ENCODE data around the gene PKD2.
"Not testable (repeated sequence)": the region's sequence is repeated elsewhere in the genome, so short reads cannot be mapped to it uniquely, and the experiment has no call there.

The PKD2 gene

DNA sequence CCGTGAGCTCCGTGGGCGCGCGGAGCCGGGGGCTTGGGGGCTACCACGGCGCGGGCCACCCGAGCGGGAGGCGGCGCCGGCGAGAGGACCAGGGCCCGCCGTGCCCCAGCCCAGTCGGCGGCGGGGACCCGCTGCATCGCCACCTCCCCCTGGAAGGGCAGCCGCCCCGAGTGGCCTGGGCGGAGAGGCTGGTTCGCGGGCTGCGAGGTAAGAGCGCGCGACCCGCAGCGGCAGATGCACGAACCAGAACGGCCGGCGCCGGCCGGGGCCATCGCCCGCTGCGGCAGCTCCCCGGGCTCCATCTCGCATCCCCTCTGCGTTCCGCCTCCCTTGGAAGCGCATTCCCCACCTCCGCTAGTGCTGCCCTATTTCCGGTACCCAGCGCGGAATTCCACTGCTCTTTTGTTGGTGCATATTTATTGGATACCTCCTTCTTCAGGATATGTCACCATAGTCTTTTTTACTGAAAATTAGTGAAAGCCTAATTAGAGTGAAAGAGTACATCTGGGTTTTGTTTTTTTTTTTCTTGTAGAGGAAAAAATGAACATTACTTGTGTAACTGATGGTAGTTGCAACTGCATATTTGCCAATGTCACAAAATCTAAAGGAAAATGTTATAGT is 797 bp downstream of the PKD2 start:
- no peaks in the 10 kb centered on the region for H3K9me3 Mint-ChIP-seq
- H3K27ac Mint-ChIP-seq: no peak overlapping the region
- no peaks in the 10 kb centered on the region for H3K36me3 Mint-ChIP-seq
- H3K27me3 Mint-ChIP-seq: peaks cover 10% of the 10 kb centered on the region
- peaks cover 29% of the 10 kb centered on the region for H3K4me1 Mint-ChIP-seq
- peak overlapping the region; percentile 92 for H3K4me3 Mint-ChIP-seq

DNA sequence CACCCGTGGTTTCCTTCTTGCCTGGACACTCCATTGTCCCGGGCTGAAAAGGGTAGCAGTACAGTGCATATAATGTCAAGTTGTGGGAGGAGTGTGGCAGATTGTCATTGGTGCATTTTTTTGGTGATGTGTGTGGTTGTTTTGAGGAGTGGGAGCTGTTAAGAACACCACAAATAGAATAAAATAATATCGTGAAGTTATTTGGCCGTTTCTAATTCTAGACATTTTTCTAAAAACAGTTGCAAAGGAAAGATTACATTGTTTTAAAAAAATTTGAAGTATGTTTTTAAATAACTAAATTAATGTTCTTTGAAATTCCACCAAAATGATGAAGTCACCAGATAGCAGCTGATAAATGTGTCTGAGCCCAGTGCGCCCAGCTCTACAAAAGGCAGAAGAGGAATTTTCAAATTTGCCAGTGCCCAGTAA is 1.3 kb downstream of the PKD2 start:
- H3K27ac Mint-ChIP-seq: no peak overlapping the region
- no peaks in the 10 kb centered on the region for H3K36me3 Mint-ChIP-seq
- peaks cover 10% of the 10 kb centered on the region for H3K27me3 Mint-ChIP-seq
- peak overlapping the region; percentile 92 for H3K4me3 Mint-ChIP-seq
- no peaks in the 10 kb centered on the region for H3K9me3 Mint-ChIP-seq
- H3K4me1 Mint-ChIP-seq: peaks cover 29% of the 10 kb centered on the region

DNA sequence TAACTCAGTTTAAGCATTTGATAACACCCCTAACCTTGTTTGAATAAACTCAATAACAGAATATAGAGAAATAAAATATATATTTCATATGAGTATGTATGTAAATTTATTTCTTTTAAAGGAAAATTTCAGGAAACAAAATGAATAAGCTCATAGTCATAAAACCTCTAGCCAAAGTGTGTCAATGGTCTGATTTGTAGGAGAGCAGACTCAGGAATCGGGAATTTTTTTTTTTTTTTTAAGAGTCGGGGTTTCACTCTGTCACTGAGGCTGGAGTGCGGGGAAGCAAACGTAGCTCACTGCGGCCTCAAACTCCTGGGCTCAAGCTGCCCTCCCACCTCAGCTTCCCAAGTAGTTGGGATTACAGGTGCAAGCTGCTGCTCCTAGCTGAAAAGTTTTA is 2.4 kb downstream of the PKD2 start:
- Mint-ChIP-seq H3K36me3 (no peaks in the 10 kb centered on the region), H3K9me3 (no peaks in the 10 kb centered on the region), H3K27me3 (peaks cover 10% of the 10 kb centered on the region), H3K4me3 (no peak overlapping the region), H3K27ac (no peak overlapping the region), H3K4me1 (peaks cover 29% of the 10 kb centered on the region)

DNA sequence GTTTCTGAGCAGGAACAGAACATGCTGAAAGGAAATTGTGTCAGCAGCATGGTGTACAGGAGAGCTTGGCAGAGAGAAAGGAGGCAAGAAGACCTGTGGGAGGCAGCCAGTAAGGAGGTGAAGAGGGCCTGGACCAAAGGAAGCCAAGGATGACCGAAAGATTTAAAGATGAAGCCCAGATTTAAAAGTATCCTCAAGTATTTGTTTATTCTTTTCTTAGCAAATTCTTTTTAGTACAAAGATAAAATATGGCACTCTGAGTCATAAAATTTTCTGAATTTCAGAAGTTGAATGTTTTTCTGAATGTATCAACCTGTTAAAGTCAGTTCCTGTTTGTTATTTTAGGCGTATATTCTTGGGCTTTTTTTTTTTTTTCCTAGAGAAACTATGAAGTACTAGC is 3.5 kb downstream of the PKD2 start:
- Mint-ChIP-seq H3K27ac (no peak overlapping the region), H3K36me3 (no peaks in the 10 kb centered on the region), H3K4me1 (peaks cover 29% of the 10 kb centered on the region), H3K9me3 (no peaks in the 10 kb centered on the region), H3K4me3 (no peak overlapping the region), H3K27me3 (peaks cover 10% of the 10 kb centered on the region)

DNA sequence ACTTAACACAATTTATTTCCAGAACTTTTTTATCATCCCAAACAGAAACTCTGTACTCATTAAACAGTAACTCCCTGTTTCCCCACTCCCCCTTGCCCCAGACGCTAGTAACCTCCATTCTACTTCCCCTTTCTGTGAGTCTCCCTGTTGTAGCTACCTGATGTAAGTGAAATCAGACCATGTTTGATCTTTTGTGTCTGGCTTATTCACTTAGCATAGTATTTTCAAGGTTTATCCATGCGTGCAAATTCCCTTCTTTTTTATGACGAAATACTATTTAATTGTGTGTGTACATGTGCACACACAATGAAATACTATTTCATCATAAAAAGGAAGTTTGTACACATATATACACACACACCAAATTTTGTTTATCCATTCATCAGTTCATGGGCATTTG is 5.2 kb downstream of the PKD2 start:
- no peaks in the 10 kb centered on the region for H3K9me3 Mint-ChIP-seq
- H3K36me3 Mint-ChIP-seq: no peaks in the 10 kb centered on the region
- H3K27me3 Mint-ChIP-seq: peaks cover 4% of the 10 kb centered on the region
- H3K4me1 Mint-ChIP-seq: peaks cover 21% of the 10 kb centered on the region
- no peak overlapping the region for H3K27ac Mint-ChIP-seq
- no peak overlapping the region for H3K4me3 Mint-ChIP-seq

DNA sequence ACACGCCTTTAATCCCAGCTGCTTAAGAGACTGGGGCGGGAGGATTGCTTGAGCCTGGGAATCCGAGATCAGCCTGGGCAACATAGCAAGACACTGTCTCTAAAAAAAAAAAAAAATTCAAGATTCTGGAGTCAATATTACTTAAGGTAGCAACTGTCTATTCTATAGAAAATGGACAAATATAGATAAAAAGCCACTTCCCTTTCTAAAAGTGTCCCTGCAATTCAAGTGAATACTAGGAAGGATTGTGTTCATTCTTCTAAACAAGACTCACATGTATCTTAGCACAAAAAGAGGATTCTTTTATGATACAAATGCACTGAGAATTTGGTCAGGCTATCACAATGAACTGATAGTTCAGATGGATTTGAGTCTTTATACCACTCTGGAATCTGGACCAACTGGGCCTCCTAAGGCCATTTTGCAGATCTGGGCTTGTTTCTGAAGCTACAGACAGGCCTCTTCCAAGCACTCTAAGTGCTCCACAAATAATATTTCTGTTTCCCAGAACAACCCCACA is 7.0 kb downstream of the PKD2 start:
- Mint-ChIP-seq H3K36me3 (no peaks in the 10 kb centered on the region), H3K27ac (no peak overlapping the region), H3K4me1 (peaks cover 11% of the 10 kb centered on the region), H3K4me3 (no peak overlapping the region), H3K27me3 (no peaks in the 10 kb centered on the region), H3K9me3 (no peaks in the 10 kb centered on the region)

DNA sequence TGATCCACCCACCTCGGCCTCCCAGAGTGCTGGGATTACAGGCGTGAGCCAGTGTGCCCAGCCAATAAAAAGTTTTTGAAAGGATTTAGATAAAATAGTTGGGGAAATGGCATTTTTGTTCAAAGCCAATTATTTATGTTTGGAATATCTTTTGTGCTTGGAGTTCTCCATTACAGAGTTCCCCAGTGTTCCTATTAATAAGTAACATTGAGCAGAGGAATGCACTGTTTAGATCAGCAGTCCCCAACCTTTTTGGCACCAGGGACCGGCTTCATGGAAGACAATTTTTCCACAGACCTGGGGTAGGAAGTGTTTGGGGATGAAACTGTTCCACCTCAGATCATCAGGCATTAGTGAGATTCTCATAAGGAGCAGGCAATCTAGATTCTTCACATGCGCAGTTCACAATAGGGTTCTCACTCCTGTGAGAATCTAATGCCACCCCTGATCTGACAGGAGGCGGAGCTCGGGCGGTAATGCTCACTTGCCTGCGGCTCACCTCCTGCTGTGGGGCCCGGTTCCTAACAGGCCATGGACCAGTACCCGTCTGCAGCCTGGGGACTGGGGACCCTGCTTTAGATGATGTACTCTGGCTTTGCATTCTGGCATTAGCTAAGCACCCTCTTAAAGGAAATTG is 8.3 kb downstream of the PKD2 start:
- no peak overlapping the region for H3K4me3 Mint-ChIP-seq

DNA sequence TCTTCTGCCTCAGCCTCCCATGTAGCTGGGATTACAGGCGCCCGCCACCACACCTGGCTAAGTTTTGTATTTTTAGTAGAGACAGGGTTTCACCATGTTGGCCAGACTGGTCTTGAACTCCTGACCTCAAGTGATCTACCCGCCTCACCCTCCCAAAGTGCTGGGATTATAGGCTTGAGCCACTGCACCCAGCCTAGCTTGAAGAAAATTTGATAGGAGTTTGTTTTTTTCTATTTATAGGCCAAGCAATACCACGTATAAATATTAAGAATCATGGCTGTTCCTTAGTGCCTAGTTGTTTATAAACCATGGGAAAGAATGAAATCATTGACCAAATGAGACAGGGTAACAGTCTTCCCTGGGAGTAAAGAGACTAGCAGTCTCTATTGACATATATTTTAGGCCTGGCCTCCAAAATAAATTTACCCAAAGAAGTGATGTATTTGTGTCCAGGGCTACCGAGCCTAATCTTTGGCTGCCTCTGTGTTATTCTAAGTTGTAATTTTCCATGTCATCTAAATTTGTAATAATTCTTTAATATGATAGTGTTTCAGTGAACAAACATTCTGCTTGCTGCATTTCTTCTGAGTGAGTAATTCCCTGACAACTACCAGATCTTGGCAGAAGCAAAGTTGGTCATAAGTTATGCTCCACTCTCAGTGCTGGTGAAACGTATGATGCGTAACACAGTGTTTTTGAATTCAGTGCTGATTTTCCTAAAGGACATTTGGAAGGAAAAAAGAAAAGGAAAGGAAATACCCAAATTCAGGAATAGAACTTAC is 10.3 kb downstream of the PKD2 start:
- H3K9me3 Mint-ChIP-seq: no peaks in the 10 kb centered on the region
- H3K4me1 Mint-ChIP-seq: peaks cover 4% of the 10 kb centered on the region
- no peaks in the 10 kb centered on the region for H3K27me3 Mint-ChIP-seq
- no peak overlapping the region for H3K4me3 Mint-ChIP-seq
- H3K27ac Mint-ChIP-seq: no peak overlapping the region
- no peaks in the 10 kb centered on the region for H3K36me3 Mint-ChIP-seq

More for the DNA sequence above, 8.3 kb downstream of the PKD2 start:
- Mint-ChIP-seq H3K27me3 (no peaks in the 10 kb centered on the region), H3K4me1 (peaks cover 7% of the 10 kb centered on the region), H3K9me3 (no peaks in the 10 kb centered on the region), H3K36me3 (no peaks in the 10 kb centered on the region), H3K27ac (no peak overlapping the region)

DNA sequence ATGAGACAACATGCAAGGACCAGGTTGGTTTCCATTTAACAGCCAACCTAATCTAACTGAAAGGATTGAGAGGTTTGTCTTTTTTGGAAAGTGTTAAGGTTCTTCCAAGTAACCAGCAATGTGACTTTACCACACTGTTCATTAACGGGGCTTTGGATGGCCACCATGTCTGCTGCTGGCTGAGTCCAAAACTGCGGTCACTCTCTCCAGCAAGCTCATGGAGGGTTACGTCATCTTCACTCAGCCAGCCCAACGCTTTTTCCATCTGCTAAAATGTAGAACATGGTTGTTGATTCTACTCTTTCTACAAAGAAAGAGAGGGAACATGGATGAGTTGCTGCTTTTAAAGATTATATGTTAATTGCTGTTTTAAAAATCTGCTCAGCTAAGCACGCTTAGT is 11.0 kb downstream of the PKD2 start:
- no peak overlapping the region for H3K4me3 Mint-ChIP-seq
- no peaks in the 10 kb centered on the region for H3K27me3 Mint-ChIP-seq
- no peaks in the 10 kb centered on the region for H3K4me1 Mint-ChIP-seq
- H3K36me3 Mint-ChIP-seq: no peaks in the 10 kb centered on the region
- no peaks in the 10 kb centered on the region for H3K9me3 Mint-ChIP-seq
- H3K27ac Mint-ChIP-seq: no peak overlapping the region

DNA sequence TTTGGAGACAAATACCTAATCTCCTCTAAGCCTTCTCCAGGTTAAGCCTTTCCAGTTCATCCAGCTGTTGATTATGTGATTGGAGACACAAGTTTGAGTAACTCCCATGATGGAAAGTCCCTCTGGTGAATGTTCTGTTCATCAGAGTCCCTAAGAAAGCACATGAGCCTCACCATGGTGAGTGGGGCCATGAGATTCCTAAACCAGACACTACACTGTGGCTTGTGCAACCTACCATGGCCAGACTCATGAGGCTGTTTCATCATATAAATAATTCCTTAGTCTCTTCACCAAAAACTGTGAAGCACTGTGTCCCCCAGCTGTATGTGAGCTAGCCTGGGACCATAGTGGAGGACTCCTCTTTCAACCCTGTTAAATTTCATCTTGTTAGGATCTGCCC is 14.4 kb downstream of the PKD2 start:
- Mint-ChIP-seq H3K9me3 (peaks cover 4% of the 10 kb centered on the region), H3K4me3 (no peak overlapping the region), H3K27me3 (no peaks in the 10 kb centered on the region), H3K4me1 (no peaks in the 10 kb centered on the region), H3K27ac (no peak overlapping the region), H3K36me3 (peaks cover 7% of the 10 kb centered on the region)

DNA sequence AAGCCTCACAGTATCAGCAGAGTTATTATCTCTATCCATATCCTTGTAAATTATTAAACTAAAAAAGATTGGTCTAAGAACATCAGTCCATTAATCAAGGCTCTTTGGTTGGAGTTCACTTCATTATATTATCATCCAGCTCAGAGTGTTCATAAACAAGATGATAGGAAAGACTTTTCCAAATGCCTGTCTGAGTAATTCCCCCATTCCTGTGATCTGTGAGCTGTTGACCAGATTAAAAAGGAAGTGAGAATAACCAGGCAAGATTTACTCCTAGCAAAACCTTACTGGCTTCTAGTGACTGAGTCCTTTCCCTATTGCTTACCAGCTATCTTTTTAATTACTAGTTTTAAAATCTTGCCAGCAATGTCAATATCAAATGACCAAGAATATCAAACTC is 14.9 kb downstream of the PKD2 start:
- Mint-ChIP-seq H3K27me3 (no peaks in the 10 kb centered on the region), H3K36me3 (peaks cover 7% of the 10 kb centered on the region), H3K27ac (no peak overlapping the region), H3K4me1 (no peaks in the 10 kb centered on the region), H3K9me3 (peaks cover 4% of the 10 kb centered on the region), H3K4me3 (no peak overlapping the region)

DNA sequence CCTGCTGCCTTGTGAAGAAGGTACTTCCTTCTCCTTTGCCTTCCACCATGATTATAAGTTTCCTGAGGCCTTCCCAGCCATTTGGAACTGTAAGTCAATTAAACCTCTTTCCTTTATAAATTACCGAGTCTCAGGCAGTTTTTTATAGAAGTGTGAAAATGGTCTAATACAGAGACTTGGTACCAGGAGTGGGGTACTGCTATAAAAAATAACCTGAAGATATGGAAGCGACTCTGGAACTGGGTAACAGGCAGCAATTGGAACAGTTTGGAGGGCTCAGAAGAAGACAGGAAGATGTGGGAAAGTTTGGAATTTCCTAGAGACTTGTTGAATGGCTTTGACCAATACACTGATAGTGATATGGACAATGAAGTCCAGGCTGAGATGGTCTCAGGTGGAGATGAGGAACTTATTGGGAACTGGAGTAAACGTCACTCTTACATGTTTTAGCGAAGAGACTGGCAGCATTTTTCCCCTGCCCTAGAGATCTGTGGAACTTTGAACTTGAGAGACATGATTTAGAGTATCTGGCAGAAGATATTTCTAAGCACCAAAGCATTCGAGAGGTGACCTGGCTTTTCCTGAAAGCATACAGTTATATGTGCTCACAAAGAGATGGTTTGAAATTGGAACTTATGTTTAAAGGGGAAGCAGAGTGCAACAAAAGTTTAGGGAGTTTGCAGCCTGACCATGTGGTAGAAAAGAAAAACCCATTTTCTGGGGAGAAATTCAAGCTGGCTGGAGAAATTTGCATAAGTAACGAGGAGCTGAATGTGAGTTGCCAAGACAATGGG is 18.6 kb downstream of the PKD2 start:
- not testable (repeated sequence) for H3K4me3 Mint-ChIP-seq, H3K27me3 Mint-ChIP-seq, H3K27ac Mint-ChIP-seq, H3K4me1 Mint-ChIP-seq, H3K9me3 Mint-ChIP-seq
- peaks cover 11% of the 10 kb centered on the region for H3K36me3 Mint-ChIP-seq

DNA sequence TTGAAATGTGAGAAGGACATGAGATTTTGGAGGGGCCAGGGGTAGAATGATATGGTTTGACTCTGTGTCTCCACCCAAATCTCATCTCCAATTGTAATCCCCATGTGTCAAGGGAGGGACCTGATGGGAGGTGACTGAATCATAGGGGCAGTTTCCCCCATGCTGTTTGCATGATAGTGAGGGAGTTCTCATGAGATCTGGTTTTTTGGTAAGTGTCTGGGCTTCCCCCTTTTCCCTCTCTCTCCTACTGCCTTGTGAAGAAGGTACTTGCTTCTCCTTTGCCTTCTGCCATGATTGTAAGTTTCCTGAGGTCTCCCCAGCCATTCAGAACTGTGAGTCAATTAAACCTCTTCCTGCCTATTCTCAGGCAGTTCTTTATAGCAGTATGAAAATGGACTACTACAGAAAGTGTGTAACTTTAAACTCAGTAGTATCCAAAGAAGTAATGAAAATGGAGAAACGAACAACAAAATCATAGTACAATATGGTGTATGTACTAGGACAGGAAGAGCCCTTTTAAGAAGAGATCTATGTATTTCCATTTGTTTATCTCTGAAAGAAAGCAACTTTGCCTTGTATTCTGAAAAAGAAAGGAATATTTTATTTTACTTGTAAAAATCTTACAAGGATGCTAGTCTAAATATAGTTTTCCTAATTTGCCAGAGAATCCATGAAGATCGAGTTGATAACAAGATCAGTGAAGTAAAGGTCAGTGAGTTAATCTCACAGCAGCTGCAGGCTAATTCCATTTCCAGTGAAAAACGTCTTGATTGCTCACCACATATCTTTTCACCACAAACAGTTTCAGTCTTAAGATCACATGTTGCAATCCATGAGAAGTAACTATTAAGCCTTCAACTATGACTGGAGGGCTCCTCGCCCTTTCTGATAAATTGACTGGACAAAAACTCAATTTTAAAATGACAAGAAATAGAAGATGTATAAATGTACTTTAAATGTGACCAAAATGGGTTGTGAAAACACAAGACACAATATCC is 20.5 kb downstream of the PKD2 start:
- H3K4me3 Mint-ChIP-seq: no peak overlapping the region
- H3K4me1 Mint-ChIP-seq: no peaks in the 10 kb centered on the region
- peaks cover 4% of the 10 kb centered on the region for H3K9me3 Mint-ChIP-seq
- peak overlapping the region; percentile 1 for H3K27ac Mint-ChIP-seq
- peaks cover 11% of the 10 kb centered on the region for H3K36me3 Mint-ChIP-seq
- no peaks in the 10 kb centered on the region for H3K27me3 Mint-ChIP-seq

DNA sequence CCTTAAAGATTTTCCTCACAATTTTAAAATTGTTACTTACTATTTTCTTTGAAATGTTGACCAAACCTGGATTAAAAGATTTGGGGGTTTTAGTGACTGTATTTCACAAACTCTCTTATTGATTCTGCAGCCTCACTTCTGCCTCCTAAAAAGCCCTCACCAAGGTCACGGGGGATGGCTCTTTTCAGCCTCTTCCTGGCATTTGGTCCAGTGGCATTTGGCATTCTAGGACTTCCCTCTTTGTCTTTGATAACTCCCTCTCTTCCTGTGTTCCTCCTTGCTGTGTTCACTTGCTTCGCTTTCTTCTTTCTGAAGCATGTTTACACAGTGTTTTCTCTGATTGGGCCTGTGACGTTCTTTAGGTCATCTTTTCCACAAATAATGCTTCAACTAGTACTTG is 21.5 kb downstream of the PKD2 start:
- Mint-ChIP-seq H3K4me1 (no peaks in the 10 kb centered on the region), H3K27ac (no peak overlapping the region), H3K4me3 (no peak overlapping the region), H3K27me3 (no peaks in the 10 kb centered on the region), H3K9me3 (peaks cover 4% of the 10 kb centered on the region), H3K36me3 (peaks cover 11% of the 10 kb centered on the region)
